ENCODE data around the gene STON1. TPM values are rescaled to one million over a fixed set of nuclear protein-coding genes. Genes with fewer than 3 reads are reported as not detected.

STON1 gene
- total and polyA plus RNA-seq, 12 donors = 4.6 to 51.1 (median 13.4) TPM

GRCh38 chr2:48541666-48542389, 11.9 kb downstream of the STON1 start:
- no peak overlapping the region for H3K27ac ChIP-seq
- WGBS, 4 donors = 78 to 87% (median 83%) methylated on average over 7 of the region's 7 CpGs
- no peak overlapping the region for H3K4me3 ChIP-seq
- DNase-seq = no peak
- no peaks in the 10 kb centered on the region for H3K36me3 ChIP-seq (replicated peaks in 1 of 2)
- TF ChIP-seq POLR2A (IDR thresholded peaks at IDR 0.05) (no peak), CTCF (IDR thresholded peaks at IDR 0.05) (no peak)
- no peaks in the 10 kb centered on the region for H3K27me3 ChIP-seq
- intact Hi-C loops (cut with DNase I) = no loop called here
- no peaks in the 10 kb centered on the region for H3K9me3 ChIP-seq (replicated peaks in 1 of 3)
- no peaks in the 10 kb centered on the region for H3K4me1 ChIP-seq (replicated peaks in 1 of 2)

GRCh38 chr2:48543895-48544294, 13.9 kb downstream of the STON1 start:
- intact Hi-C loops (cut with DNase I) = no loop called here
- DNase-seq = no peak
- Histone ChIP-seq H3K27me3 (no peaks in the 10 kb centered on the region), H3K36me3 (replicated peaks in 1 of 2) (no peaks in the 10 kb centered on the region), H3K9me3 (replicated peaks in 1 of 3) (no peaks in the 10 kb centered on the region), H3K4me1 (replicated peaks in 1 of 2) (no peaks in the 10 kb centered on the region), H3K4me3 (no peak overlapping the region), H3K27ac (no peak overlapping the region)
- TF ChIP-seq CTCF (IDR thresholded peaks at IDR 0.05) = no peak
- TF ChIP-seq POLR2A (IDR thresholded peaks at IDR 0.05) = no peak
- WGBS, 4 donors = 68 to 85% (median 74%) methylated on average over 1 of the region's 1 CpG

- peak in 1 of 7 donors; percentile 34 for DNase-seq
- Histone ChIP-seq H3K4me1 (replicated peaks in 1 of 2) (no peaks in the 10 kb centered on the region), H3K4me3 (no peak overlapping the region), H3K9me3 (replicated peaks in 1 of 3) (no peaks in the 10 kb centered on the region), H3K27ac (no peak overlapping the region), H3K27me3 (no peaks in the 10 kb centered on the region), H3K36me3 (replicated peaks in 1 of 2) (no peaks in the 10 kb centered on the region)
- 85 to 91% (median 88%) methylated on average over 10 of the region's 10 CpGs for WGBS, 4 donors
- intact Hi-C loops (cut with DNase I) = no loop called here
- TF ChIP-seq POLR2A (IDR thresholded peaks at IDR 0.05) (no peak), CTCF (IDR thresholded peaks at IDR 0.05) (no peak)
Observed at GRCh38 chr2:48545244-48545643, 15.3 kb downstream of the STON1 start.

- H3K36me3 ChIP-seq (replicated peaks in 1 of 2) = no peaks in the 10 kb centered on the region
- WGBS, 4 donors = 69 to 83% (median 82%) methylated on average over 5 of the region's 5 CpGs
- no peaks in the 10 kb centered on the region for H3K27me3 ChIP-seq
- no peaks in the 10 kb centered on the region for H3K4me1 ChIP-seq (replicated peaks in 1 of 2)
- no peak overlapping the region for H3K4me3 ChIP-seq
- DNase-seq = no peak
- TF ChIP-seq POLR2A (IDR thresholded peaks at IDR 0.05) (no peak), CTCF (IDR thresholded peaks at IDR 0.05) (no peak)
- peak overlapping the region in 2 of 5 donors; percentile 21 to 41 for H3K27ac ChIP-seq
- no peaks in the 10 kb centered on the region for H3K9me3 ChIP-seq (replicated peaks in 1 of 3)
- intact Hi-C loops (cut with DNase I) = no loop called here
Observed at GRCh38 chr2:48548840-48549239, 18.9 kb downstream of the STON1 start.
